CD4-positive, alpha-beta T cell (primary cell): ENCODE results near the gene CABP4. TPM values are rescaled to one million over a fixed set of nuclear protein-coding genes. Genes with fewer than 3 reads are reported as not detected.

Experiments
- ATAC-seq: fragments of 200-7000 bp; cut with Tn5 transposase; one replicate; pipeline ENCODE4 v1.10.0; 2022; ENCODE audit warnings: mild to moderate bottlenecking; ENCODE audit not compliant: poor library complexity
- CTCF ChIA-PET: fragments of 350-600 bp; sonication (Branson Sonifier 250); formaldehyde crosslinking; loops from one replicate; lab custom pipeline; 2021; ENCODE audit warnings: antibody characterized with exemption, inconsistent platforms; lab: Charles Lee
- POLR2A ChIA-PET: fragments of 350-600 bp; sonication (Branson Sonifier 250); formaldehyde crosslinking; loops from one replicate; lab custom pipeline; 2021; ENCODE audit warnings: antibody characterized with exemption, inconsistent platforms; lab: Charles Lee
- DNase-seq, 14 experiments: peaks; one replicate each; pipeline ENCODE4 v3.0.0-alpha.2; 2013 to 2020; ENCODE audit warnings: mixed read lengths in 2 of 14
- H3K27ac ChIP-seq, 2 donors: one replicate each; pipeline versions ENCODE4 v1.5.1 to v1.7.0; 2013; ENCODE audit warnings: low read length in 2 of 2, low read depth in 1 of 2, mild to moderate bottlenecking in 1 of 2
- H3K27me3 ChIP-seq, 2 experiments: 1 replicate in 1 of 2; 2 replicates in 1 of 2; pipeline versions ENCODE4 v1.6.1 to v1.7.0; 2013; ENCODE audit warnings: low read length in 2 of 2, control low read depth in 1 of 2, mild to moderate bottlenecking in 1 of 2, moderate library complexity in 1 of 2; ENCODE audit not compliant: insufficient read depth in 2 of 2, control insufficient read depth in 1 of 2
- H3K36me3 ChIP-seq: one replicate; pipeline ENCODE4 v1.6.1; 2013; ENCODE audit warnings: low read length, control low read depth; ENCODE audit not compliant: insufficient read depth
- H3K4me1 ChIP-seq: one replicate; pipeline ENCODE4 v1.6.1; 2013; ENCODE audit warnings: low read length, control low read depth; ENCODE audit not compliant: insufficient read depth
- H3K4me3 ChIP-seq: one replicate; pipeline ENCODE4 v1.5.1; 2013; ENCODE audit warnings: mild to moderate bottlenecking, low read length, moderate library complexity
- H3K9me3 ChIP-seq, 2 experiments: 1 replicate in 1 of 2; 2 replicates in 1 of 2; pipeline versions ENCODE4 v1.6.1 to v1.7.0; 2013; ENCODE audit warnings: low read length in 2 of 2, mild to moderate bottlenecking in 2 of 2, control low read depth in 1 of 2, moderate library complexity in 1 of 2; ENCODE audit not compliant: control insufficient read depth in 1 of 2, insufficient read depth in 1 of 2
- H3K27ac Mint-ChIP-seq: one replicate; pipeline ENCODE4 v1.8.0; 2020; ENCODE audit warnings: mixed read lengths
- H3K27me3 Mint-ChIP-seq: one replicate; pipeline ENCODE4 v1.8.0; 2021; ENCODE audit warnings: mixed read lengths
- H3K36me3 Mint-ChIP-seq: one replicate; pipeline ENCODE4 v1.8.0; 2021; ENCODE audit warnings: low read depth, mixed read lengths
- H3K4me1 Mint-ChIP-seq: one replicate; pipeline ENCODE4 v1.8.0; 2021; ENCODE audit warnings: low read depth, mixed read lengths
- H3K4me3 Mint-ChIP-seq: one replicate; pipeline ENCODE4 v1.8.0; 2020; ENCODE audit warnings: mild to moderate bottlenecking, mixed read lengths
- H3K9me3 Mint-ChIP-seq: one replicate; pipeline ENCODE4 v1.8.0; 2020; ENCODE audit warnings: mixed read lengths
- intact Hi-C, 2 experiments: fragments of 100-400 bp; cut with DNase I in 1 of 2; cut with micrococcal nuclease in 1 of 2; formaldehyde crosslinking; loops; one replicate each; pipeline versions ENCODE4 v1.15.1 to v1.9.0; 2023 to 2025; cut with DNase I, micrococcal nuclease
- total RNA-seq, 174 experiments: library from RNA in 2 of 174; stranded (reverse) in 2 of 174; gene quantifications; one replicate each; pipeline ENCODE4 v1.2.3 and lab custom pipeline; 2021 to 2026
- TF ChIP-seq, protein P1 (sequence below): fragments of 200-600 bp; IDR thresholded peaks from one replicate; pipeline ENCODE4 v1.8.0; 2022; ENCODE audit warnings: antibody characterized with exemption, mild to moderate bottlenecking

CABP4 gene
- total RNA-seq, 2 experiments from 2014 or later, result 7.5 to 8.5 TPM

DNA sequence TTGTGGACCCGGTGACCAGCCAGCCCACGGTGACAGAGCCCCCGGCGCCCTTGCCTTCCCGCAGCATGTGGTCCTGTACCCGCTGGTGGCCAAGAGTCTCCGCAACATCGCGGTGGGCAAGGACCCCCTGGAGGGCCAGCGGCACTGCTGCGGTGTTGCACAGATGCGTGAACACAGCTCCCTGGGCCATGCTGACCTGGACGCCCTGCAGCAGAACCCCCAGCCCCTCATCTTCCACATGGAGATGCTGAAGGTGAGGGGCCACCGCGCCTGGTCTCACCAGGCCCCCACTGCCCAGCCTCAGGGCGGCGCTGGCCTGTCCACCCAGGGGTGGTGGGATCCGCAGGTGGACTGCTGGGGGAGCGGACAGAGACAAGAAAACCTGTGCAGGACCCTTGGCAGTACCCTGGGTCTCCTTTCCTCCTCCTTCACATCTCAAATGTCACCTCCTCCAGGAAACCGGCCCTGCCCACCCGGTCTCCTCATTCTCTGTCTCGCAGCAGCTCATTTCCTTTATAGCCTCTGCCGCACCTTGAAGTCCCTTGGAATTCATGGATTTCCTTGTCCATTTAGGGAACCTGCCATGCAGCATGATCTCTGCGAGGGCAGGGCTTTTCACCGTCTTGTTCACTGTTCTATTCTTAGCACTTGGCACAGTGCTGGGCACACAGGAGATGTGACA lies 34.2 kb downstream of the CABP4 start:
- H3K27ac ChIP-seq, result no peak overlapping the region
- no peak for ATAC-seq
- Mint-ChIP-seq H3K36me3 (peaks cover 74% of the 10 kb centered on the region), H3K4me1 (peaks cover 49% of the 10 kb centered on the region), H3K4me3 (no peak overlapping the region), H3K9me3 (no peaks in the 10 kb centered on the region), H3K27me3 (no peaks in the 10 kb centered on the region), H3K27ac (peak overlapping the region; percentile 74)
- no peak overlapping the region for H3K4me3 ChIP-seq
- H3K36me3 ChIP-seq, result peaks cover 73% of the 10 kb centered on the region
- no peaks in the 10 kb centered on the region for H3K9me3 ChIP-seq
- ChIA-PET CTCF (no interaction called here), POLR2A (interaction anchor here (1.0 to 1.9 kb wide), 2 partner anchors 21 to 97 kb away, joined by 3 to 4 read pairs; partner anchors contain the start of gene RAD9A)
- no peaks in the 10 kb centered on the region for H3K27me3 ChIP-seq
- intact Hi-C loops, result loop anchor here in 1 of 2 experiments (10.0 kb wide), 1 partner anchor 205 kb away; the partner anchor contains the start of gene ANKRD13D
- H3K4me1 ChIP-seq, result peaks cover 62% of the 10 kb centered on the region
- DNase-seq, result no peak
- TF ChIP-seq, protein P1, sequence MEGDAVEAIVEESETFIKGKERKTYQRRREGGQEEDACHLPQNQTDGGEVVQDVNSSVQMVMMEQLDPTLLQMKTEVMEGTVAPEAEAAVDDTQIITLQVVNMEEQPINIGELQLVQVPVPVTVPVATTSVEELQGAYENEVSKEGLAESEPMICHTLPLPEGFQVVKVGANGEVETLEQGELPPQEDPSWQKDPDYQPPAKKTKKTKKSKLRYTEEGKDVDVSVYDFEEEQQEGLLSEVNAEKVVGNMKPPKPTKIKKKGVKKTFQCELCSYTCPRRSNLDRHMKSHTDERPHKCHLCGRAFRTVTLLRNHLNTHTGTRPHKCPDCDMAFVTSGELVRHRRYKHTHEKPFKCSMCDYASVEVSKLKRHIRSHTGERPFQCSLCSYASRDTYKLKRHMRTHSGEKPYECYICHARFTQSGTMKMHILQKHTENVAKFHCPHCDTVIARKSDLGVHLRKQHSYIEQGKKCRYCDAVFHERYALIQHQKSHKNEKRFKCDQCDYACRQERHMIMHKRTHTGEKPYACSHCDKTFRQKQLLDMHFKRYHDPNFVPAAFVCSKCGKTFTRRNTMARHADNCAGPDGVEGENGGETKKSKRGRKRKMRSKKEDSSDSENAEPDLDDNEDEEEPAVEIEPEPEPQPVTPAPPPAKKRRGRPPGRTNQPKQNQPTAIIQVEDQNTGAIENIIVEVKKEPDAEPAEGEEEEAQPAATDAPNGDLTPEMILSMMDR, result no peak

DNA sequence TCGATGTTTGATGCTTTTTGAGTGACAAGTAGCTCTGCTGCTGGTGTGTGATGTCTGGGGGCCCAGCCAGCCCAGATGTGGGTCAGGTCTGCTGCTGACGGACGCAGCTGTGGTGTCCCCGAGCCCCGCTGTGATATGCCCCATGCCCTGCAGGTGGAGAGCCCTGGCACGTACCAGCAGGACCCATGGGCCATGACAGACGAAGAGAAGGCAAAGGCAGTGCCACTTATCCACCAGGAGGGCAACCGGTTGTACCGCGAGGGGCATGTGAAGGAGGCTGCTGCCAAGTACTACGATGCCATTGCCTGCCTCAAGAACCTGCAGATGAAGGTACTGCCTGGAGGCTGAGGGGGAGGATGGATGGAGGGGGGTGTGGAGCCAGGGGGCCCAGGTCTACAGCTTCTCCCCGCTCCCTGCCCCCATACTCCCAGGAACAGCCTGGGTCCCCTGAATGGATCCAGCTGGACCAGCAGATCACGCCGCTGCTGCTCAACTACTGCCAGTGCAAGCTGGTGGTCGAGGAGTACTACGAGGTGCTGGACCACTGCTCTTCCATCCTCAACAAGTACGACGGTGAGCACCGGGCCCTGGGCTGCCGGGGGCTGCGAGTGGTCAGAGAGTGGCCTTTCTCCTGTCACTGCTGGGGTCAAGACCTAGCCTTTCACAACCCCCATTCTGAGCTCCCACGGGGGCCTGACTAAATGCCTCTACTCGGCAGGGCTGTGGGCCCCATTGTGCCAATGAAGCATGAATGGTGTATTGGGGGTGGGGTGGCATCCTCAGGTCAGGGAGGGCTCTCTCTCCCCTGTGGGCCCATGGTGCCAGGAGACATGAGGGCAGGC lies 35.0 kb downstream of the CABP4 start:
- H3K27me3 Mint-ChIP-seq, result no peaks in the 10 kb centered on the region
- TF ChIP-seq, protein P1, result no peak
- H3K36me3 Mint-ChIP-seq, result peaks cover 67% of the 10 kb centered on the region

DNA sequence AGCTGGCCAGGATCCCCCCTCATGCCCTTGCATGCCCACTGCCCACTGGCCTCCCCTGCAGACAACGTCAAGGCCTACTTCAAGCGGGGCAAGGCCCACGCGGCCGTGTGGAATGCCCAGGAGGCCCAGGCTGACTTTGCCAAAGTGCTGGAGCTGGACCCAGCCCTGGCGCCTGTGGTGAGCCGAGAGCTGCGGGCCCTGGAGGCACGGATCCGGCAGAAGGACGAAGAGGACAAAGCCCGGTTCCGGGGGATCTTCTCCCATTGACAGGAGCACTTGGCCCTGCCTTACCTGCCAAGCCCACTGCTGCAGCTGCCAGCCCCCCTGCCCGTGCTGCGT lies 35.5 kb downstream of the CABP4 start:
- TF ChIP-seq, protein P1, result no peak
- peak overlapping the region; percentile 68 for H3K27ac Mint-ChIP-seq
- DNase-seq (peak in 1 of 14 experiments; percentile 18), ATAC-seq (no peak)
- no peaks in the 10 kb centered on the region for H3K27me3 Mint-ChIP-seq
- H3K4me1 Mint-ChIP-seq, result peaks cover 37% of the 10 kb centered on the region
- H3K9me3 ChIP-seq, result no peaks in the 10 kb centered on the region
- H3K27me3 ChIP-seq, result no peaks in the 10 kb centered on the region
- H3K4me3 Mint-ChIP-seq, result no peak overlapping the region
- ChIA-PET CTCF (interaction anchor here (1.0 kb wide), 1 partner anchor 134 kb away, joined by 3 read pairs; no protein-coding TSS in a partner anchor), POLR2A (interaction anchor here (1.1 to 2.0 kb wide), 4 partner anchors 8 to 70 kb away, joined by 4 to 15 read pairs (median 5); partner anchors contain the start of genes AIP and PTPRCAP)
- H3K36me3 ChIP-seq, result peaks cover 85% of the 10 kb centered on the region
- no peak overlapping the region for H3K4me3 ChIP-seq
- no peak overlapping the region for H3K27ac ChIP-seq
- H3K36me3 Mint-ChIP-seq, result peaks cover 72% of the 10 kb centered on the region
- no peaks in the 10 kb centered on the region for H3K9me3 Mint-ChIP-seq
- intact Hi-C loops, result no loop called here
- H3K4me1 ChIP-seq, result peaks cover 49% of the 10 kb centered on the region

More for the DNA sequence above, 35.0 kb downstream of the CABP4 start:
- no peak overlapping the region for H3K27ac ChIP-seq
- ChIA-PET CTCF (interaction anchor here (1.0 kb wide), 1 partner anchor 134 kb away, joined by 3 read pairs; no protein-coding TSS in a partner anchor), POLR2A (interaction anchor here (1.2 to 2.0 kb wide), 3 partner anchors 45 to 69 kb away, joined by 4 to 15 read pairs (median 5); partner anchors contain the start of gene PTPRCAP)
- H3K27me3 ChIP-seq, result no peaks in the 10 kb centered on the region
- no peaks in the 10 kb centered on the region for H3K9me3 Mint-ChIP-seq
- peak overlapping the region; percentile 74 for H3K27ac Mint-ChIP-seq
- H3K4me1 Mint-ChIP-seq, result peaks cover 42% of the 10 kb centered on the region
- ATAC-seq (no peak), DNase-seq (peak in 1 of 14 experiments; percentile 31)
- peaks cover 54% of the 10 kb centered on the region for H3K4me1 ChIP-seq
- no peaks in the 10 kb centered on the region for H3K9me3 ChIP-seq
- peaks cover 79% of the 10 kb centered on the region for H3K36me3 ChIP-seq
- no peak overlapping the region for H3K4me3 ChIP-seq
- intact Hi-C loops, result loop anchor here in 1 of 2 experiments (10.0 kb wide), 1 partner anchor 205 kb away; the partner anchor contains the start of gene ANKRD13D
- H3K4me3 Mint-ChIP-seq, result no peak overlapping the region
